ENCODE data around the gene ATP8A2. TPM values are rescaled to one million over a fixed set of nuclear protein-coding genes. Genes with fewer than 3 reads are reported as not detected.

Gene ATP8A2
- total RNA-seq, 2 donors from 2014 or later, result 0.08 to 0.19 TPM

- H3K27me3 ChIP-seq, result no peaks in the 10 kb centered on the region
- DNase-seq (ENCODE audit: low spot score), result no peak
- no peak overlapping the region for H3K4me3 ChIP-seq
- H3K4me1 ChIP-seq, result peaks cover 0 to 22% of the 10 kb centered on the region in 2 donors
- H3K9me3 ChIP-seq, result no peaks in the 10 kb centered on the region
- no peak overlapping the region for H3K27ac ChIP-seq
- TF ChIP-seq CTCF (IDR thresholded peaks at IDR 0.05), result no peak
- no peaks in the 10 kb centered on the region for H3K36me3 ChIP-seq
These were observed 643.7 kb downstream of the ATP8A2 start for GRCh38 chr13:26015271-26016125.

GRCh38 chr13:26016189-26016588 lies 644.4 kb downstream of the ATP8A2 start:
- DNase-seq (ENCODE audit: low spot score), result no peak
- Histone ChIP-seq H3K4me1 (peaks cover 0 to 22% of the 10 kb centered on the region in 2 donors), H3K9me3 (no peaks in the 10 kb centered on the region), H3K4me3 (no peak overlapping the region), H3K36me3 (no peaks in the 10 kb centered on the region), H3K27me3 (no peaks in the 10 kb centered on the region), H3K27ac (no peak overlapping the region)
- no peak for TF ChIP-seq CTCF (IDR thresholded peaks at IDR 0.05)

- DNase-seq (ENCODE audit: low spot score), result no peak
- no peak overlapping the region for H3K27ac ChIP-seq
- H3K36me3 ChIP-seq, result no peaks in the 10 kb centered on the region
- H3K9me3 ChIP-seq, result no peaks in the 10 kb centered on the region
- H3K27me3 ChIP-seq, result no peaks in the 10 kb centered on the region
- H3K4me1 ChIP-seq, result peaks cover 0 to 26% of the 10 kb centered on the region in 2 donors
- TF ChIP-seq CTCF (IDR thresholded peaks at IDR 0.05), result no peak
- no peak overlapping the region for H3K4me3 ChIP-seq
These were observed 645.6 kb downstream of the ATP8A2 start for GRCh38 chr13:26017196-26017921.

GRCh38 chr13:26017932-26018665 lies 646.3 kb downstream of the ATP8A2 start:
- Histone ChIP-seq H3K4me1 (peaks cover 0 to 28% of the 10 kb centered on the region in 2 donors), H3K4me3 (no peak overlapping the region), H3K27me3 (no peaks in the 10 kb centered on the region), H3K27ac (no peak overlapping the region), H3K9me3 (no peaks in the 10 kb centered on the region), H3K36me3 (no peaks in the 10 kb centered on the region)
- no peak for TF ChIP-seq CTCF (IDR thresholded peaks at IDR 0.05)
- DNase-seq (ENCODE audit: low spot score), result no peak

GRCh38 chr13:26019251-26019650 lies 647.5 kb downstream of the ATP8A2 start:
- no peak for TF ChIP-seq CTCF (IDR thresholded peaks at IDR 0.05)
- Histone ChIP-seq H3K4me3 (no peak overlapping the region), H3K27ac (no peak overlapping the region), H3K27me3 (no peaks in the 10 kb centered on the region), H3K4me1 (peaks cover 0 to 38% of the 10 kb centered on the region in 2 donors), H3K9me3 (no peaks in the 10 kb centered on the region), H3K36me3 (no peaks in the 10 kb centered on the region)
- DNase-seq (ENCODE audit: low spot score), result no peak
